Astrocyte (in vitro differentiated cells and primary cell): ENCODE data around the gene TRAP1.

Experiments
- CTCF ChIP-seq: IDR thresholded peaks from 2 replicates; pipeline ENCODE4 v1.5.1; 2011; ENCODE audit warnings: low read depth, mild to moderate bottlenecking, inconsistent platforms, low read length, moderate library complexity; ENCODE audit not compliant: insufficient read depth
- EZH2 ChIP-seq: IDR thresholded peaks from 2 replicates; pipeline ENCODE4 v1.6.1; 2012; ENCODE audit warnings: mild to moderate bottlenecking, low read length, inconsistent platforms; ENCODE audit not compliant: insufficient read depth

GRCh38 chr16:3718628-3719027 lies 1.3 kb upstream of the TRAP1 start:
- no peak for TF ChIP-seq CTCF
- no peak for TF ChIP-seq EZH2
